ENCODE data around the gene WNK1.
"Not testable (repeated sequence)": the region's sequence is repeated elsewhere in the genome, so short reads cannot be mapped to it uniquely, and the experiment has no call there.

Gene WNK1

GRCh38 chr12:911191-911826 is 158.9 kb downstream of the WNK1 start:
- peak; percentile 41 for DNase-seq (ENCODE audit: low read depth)

- no peak for DNase-seq (ENCODE audit: low read depth)
Measured at GRCh38 chr12:912466-913235, 160.3 kb downstream of the WNK1 start.

- DNase-seq (ENCODE audit: low read depth) = no peak
Measured at GRCh38 chr12:913919-914698, 161.7 kb downstream of the WNK1 start.

- no peak for DNase-seq (ENCODE audit: low read depth)
Measured at GRCh38 chr12:915090-915489, 162.7 kb downstream of the WNK1 start.

- no peak for DNase-seq (ENCODE audit: low read depth)
Measured at GRCh38 chr12:916240-916639, 163.9 kb downstream of the WNK1 start.

GRCh38 chr12:916712-917445 is 164.5 kb downstream of the WNK1 start:
- no peak for DNase-seq (ENCODE audit: low read depth)

GRCh38 chr12:920676-921075 is 168.3 kb downstream of the WNK1 start:
- DNase-seq (ENCODE audit: low read depth) = no peak

GRCh38 chr12:922285-922684 is 169.9 kb downstream of the WNK1 start:
- no peak for DNase-seq (ENCODE audit: low read depth)

- DNase-seq (ENCODE audit: low read depth) = no peak
Measured at GRCh38 chr12:926641-927040, 174.3 kb downstream of the WNK1 start.

GRCh38 chr12:931060-931459 is 178.7 kb downstream of the WNK1 start:
- no peak for DNase-seq (ENCODE audit: low read depth)

- DNase-seq (ENCODE audit: low read depth) = no peak
Measured at GRCh38 chr12:931591-931990, 179.2 kb downstream of the WNK1 start.

- not testable (repeated sequence) for DNase-seq (ENCODE audit: low read depth)
Measured at GRCh38 chr12:935891-936290, 183.5 kb downstream of the WNK1 start.

- DNase-seq (ENCODE audit: low read depth) = no peak
Measured at GRCh38 chr12:936377-937345, 184.3 kb downstream of the WNK1 start.

- DNase-seq (ENCODE audit: low read depth) = no peak
Measured at GRCh38 chr12:938810-939209, 186.4 kb downstream of the WNK1 start.

- DNase-seq (ENCODE audit: low read depth) = no peak
Measured at GRCh38 chr12:943051-943450, 190.7 kb downstream of the WNK1 start.

- DNase-seq (ENCODE audit: low read depth) = no peak
Measured at GRCh38 chr12:944211-944610, 191.8 kb downstream of the WNK1 start.

GRCh38 chr12:946212-946611 is 193.8 kb downstream of the WNK1 start:
- no peak for DNase-seq (ENCODE audit: low read depth)

GRCh38 chr12:946631-947030 is 194.3 kb downstream of the WNK1 start:
- no peak for DNase-seq (ENCODE audit: low read depth)

GRCh38 chr12:948238-948637 is 195.9 kb downstream of the WNK1 start:
- no peak for DNase-seq (ENCODE audit: low read depth)

GRCh38 chr12:949453-950191 is 197.2 kb downstream of the WNK1 start, which contains the start of gene RAD52:
RAD52 (minus strand) TSS chr12:949694; CDS start chr12:933058, 16,636 bp downstream.
- DNase-seq (ENCODE audit: low read depth) = peak; percentile 96

Measured in CMK (cell line).